IMR-90 (cell line): ENCODE results near the gene ZFR2.

ENCODE experiments used
- MAFK ChIP-seq: IDR thresholded peaks from 2 replicates; pipeline ENCODE4 v1.6.1; 2012; ENCODE audit warnings: low read depth, low read length, improper control_type of control experiment
- POLR2A ChIP-seq: IDR thresholded peaks from 2 replicates; pipeline ENCODE4 v1.6.1; 2012; ENCODE audit warnings: mild to moderate bottlenecking, low read depth, low read length
- SMC3 ChIP-seq: fragments of 150-350 bp; IDR thresholded peaks from 2 replicates; pipeline ENCODE4 v1.6.1; 2016; ENCODE audit warnings: low read depth, mild to moderate bottlenecking, antibody characterized with exemption, low read length, moderate library complexity
- TF ChIP-seq, protein P1 (sequence below): conservative IDR thresholded peaks from 2 replicates; pipeline ENCODE4 v1.5.1; 2012; ENCODE audit warnings: mild to moderate bottlenecking, low read depth, low read length, improper control_type of control experiment
- TF ChIP-seq, protein P2 (sequence below): fragments of 150-350 bp; IDR thresholded peaks from 2 replicates; pipeline ENCODE4 v1.6.1; 2017; ENCODE audit warnings: mild to moderate bottlenecking, antibody characterized with exemption, low read length, low read depth

DNA sequence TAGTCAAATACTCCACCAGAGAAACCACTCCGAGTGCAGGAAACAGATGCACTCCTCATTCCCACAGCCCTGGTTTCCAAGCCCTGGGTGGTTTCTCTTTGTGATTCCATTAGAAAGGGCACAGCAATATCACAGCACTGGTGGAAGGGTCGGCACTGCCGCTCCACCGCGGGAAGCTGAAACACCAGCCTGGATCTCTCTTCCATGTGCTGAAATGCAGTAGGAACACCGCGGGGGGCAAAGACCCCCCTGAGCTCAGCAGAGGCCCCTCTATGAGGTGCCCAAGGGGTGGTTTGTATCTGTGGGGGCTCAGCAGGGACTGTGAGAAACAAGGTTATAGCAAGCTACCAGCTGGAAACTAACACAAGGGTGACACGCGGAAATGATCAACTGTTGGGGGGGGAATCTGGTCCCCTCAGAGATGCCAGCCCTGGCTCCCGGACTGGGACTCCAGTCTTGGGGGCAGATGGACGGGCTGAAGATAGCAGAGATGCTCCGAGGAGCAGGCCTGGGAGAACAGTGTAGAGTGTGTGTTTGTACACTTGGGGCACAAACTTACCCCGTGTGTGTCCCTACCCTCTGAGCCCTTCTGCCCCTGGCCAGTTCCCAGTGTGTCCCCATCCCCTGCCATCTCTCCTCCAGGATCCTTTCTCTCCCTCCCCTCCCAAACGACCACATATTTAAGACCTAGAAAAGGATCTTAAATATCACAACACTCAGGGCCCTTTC is 1.8 kb downstream of the ZFR2 start:
- TF ChIP-seq, protein P1, sequence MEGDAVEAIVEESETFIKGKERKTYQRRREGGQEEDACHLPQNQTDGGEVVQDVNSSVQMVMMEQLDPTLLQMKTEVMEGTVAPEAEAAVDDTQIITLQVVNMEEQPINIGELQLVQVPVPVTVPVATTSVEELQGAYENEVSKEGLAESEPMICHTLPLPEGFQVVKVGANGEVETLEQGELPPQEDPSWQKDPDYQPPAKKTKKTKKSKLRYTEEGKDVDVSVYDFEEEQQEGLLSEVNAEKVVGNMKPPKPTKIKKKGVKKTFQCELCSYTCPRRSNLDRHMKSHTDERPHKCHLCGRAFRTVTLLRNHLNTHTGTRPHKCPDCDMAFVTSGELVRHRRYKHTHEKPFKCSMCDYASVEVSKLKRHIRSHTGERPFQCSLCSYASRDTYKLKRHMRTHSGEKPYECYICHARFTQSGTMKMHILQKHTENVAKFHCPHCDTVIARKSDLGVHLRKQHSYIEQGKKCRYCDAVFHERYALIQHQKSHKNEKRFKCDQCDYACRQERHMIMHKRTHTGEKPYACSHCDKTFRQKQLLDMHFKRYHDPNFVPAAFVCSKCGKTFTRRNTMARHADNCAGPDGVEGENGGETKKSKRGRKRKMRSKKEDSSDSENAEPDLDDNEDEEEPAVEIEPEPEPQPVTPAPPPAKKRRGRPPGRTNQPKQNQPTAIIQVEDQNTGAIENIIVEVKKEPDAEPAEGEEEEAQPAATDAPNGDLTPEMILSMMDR, result no peak
- TF ChIP-seq SMC3, result no peak
- TF ChIP-seq, protein P2, sequence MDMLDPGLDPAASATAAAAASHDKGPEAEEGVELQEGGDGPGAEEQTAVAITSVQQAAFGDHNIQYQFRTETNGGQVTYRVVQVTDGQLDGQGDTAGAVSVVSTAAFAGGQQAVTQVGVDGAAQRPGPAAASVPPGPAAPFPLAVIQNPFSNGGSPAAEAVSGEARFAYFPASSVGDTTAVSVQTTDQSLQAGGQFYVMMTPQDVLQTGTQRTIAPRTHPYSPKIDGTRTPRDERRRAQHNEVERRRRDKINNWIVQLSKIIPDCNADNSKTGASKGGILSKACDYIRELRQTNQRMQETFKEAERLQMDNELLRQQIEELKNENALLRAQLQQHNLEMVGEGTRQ, result no peak
- TF ChIP-seq POLR2A, result no peak
- TF ChIP-seq MAFK, result no peak
